Karpas-422 (cell line): ENCODE data around the gene BMPR1B. TPM values are rescaled to one million over a fixed set of nuclear protein-coding genes. Genes with fewer than 3 reads are reported as not detected.

Source experiments
- DNase-seq: peaks from one replicate; pipeline ENCODE4 v3.0.0-alpha.2; 2015
- H2AFZ ChIP-seq: fragments of 200-600 bp; sonication (generic); 2 replicates; pipeline ENCODE4 v1.6.1; 2014; ENCODE audit warnings: antibody characterized with exemption, low read length, mixed read lengths
- H3K27ac ChIP-seq: fragments of 200-600 bp; sonication (generic); 2 replicates; pipeline ENCODE4 v1.5.1; 2014; ENCODE audit warnings: mild to moderate bottlenecking, low read length, moderate library complexity
- H3K27me3 ChIP-seq: fragments of 200-600 bp; sonication (generic); 2 replicates; pipeline ENCODE4 v1.6.1; 2014; ENCODE audit warnings: low read length, mixed read lengths
- H3K36me3 ChIP-seq: fragments of 200-600 bp; sonication (generic); 2 replicates; pipeline ENCODE4 v1.6.1; 2014; ENCODE audit warnings: low read length, mixed read lengths; ENCODE audit not compliant: insufficient read depth
- H3K4me1 ChIP-seq: fragments of 200-600 bp; sonication (generic); 2 replicates; pipeline ENCODE4 v1.6.1; 2014; ENCODE audit warnings: mild to moderate bottlenecking, low read length, mixed read lengths
- H3K4me2 ChIP-seq: fragments of 200-600 bp; sonication (generic); 2 replicates; pipeline ENCODE4 v1.6.1; 2014; ENCODE audit warnings: low read length, low read depth, mild to moderate bottlenecking; ENCODE audit not compliant: poor library complexity, severe bottlenecking
- H3K4me3 ChIP-seq: fragments of 200-600 bp; sonication (generic); 2 replicates; pipeline ENCODE4 v1.5.1; 2014; ENCODE audit warnings: mild to moderate bottlenecking, antibody characterized with exemption, low read length, mixed read lengths
- H3K79me2 ChIP-seq: fragments of 200-600 bp; sonication (generic); 2 replicates; pipeline ENCODE4 v1.6.1; 2014; ENCODE audit warnings: mild to moderate bottlenecking, low read length, mixed read lengths
- H3K9ac ChIP-seq: fragments of 200-600 bp; sonication (generic); 2 replicates; pipeline ENCODE4 v1.6.0; 2014; ENCODE audit warnings: low read length
- H3K9me2 ChIP-seq: fragments of 200-600 bp; sonication (generic), shearing (Covaris generic); replicated peaks from 2 replicates; pipeline ENCODE4 v1.6.0; 2014; ENCODE audit warnings: mild to moderate bottlenecking, low read length, moderate library complexity; ENCODE audit not compliant: insufficient read depth
- H3K9me3 ChIP-seq: fragments of 300-700, 200-600 bp; sonication (generic); 2 replicates; pipeline ENCODE4 v1.6.1; 2014; ENCODE audit warnings: low read length, mixed read lengths
- H4K20me1 ChIP-seq: fragments of 200-600 bp; sonication (generic); 2 replicates; pipeline ENCODE4 v1.6.1; 2014; ENCODE audit warnings: mild to moderate bottlenecking, antibody characterized with exemption, low read length, low read depth; ENCODE audit not compliant: insufficient read depth
- total RNA-seq: library from RNA; depleted of rRNA; stranded (reverse); fragments of >200 nt; shearing (Covaris generic); gene quantifications from 2 replicates; pipeline ENCODE4 v1.2.3, GENCODE V29; 2014; ENCODE audit warnings: low replicate concordance

BMPR1B gene
- total RNA-seq, 1 experiment from 2014 or later: not detected

DNA sequence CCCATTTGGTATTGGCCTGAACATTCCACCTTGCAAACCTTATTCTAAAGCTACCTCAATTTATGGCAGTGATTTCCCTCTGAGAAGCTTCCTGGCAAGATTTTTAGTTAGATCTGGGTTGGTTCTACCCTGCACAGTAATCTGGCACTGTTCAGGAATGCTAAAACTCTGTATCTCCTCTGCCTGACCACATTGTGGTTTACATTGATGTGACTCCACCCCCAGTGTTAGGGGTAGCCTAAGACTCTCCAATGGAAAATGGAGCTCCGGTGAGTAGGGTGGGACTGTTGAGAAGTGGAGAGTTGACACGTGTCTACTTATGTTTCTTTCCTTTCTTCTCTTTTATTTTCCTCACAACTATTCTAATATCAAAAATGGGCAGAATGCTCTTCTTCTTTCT, 45.4 kb downstream of the BMPR1B start:
- Histone ChIP-seq H3K9me3 (no peaks in the 10 kb centered on the region), H3K9ac (no peak overlapping the region)

DNA sequence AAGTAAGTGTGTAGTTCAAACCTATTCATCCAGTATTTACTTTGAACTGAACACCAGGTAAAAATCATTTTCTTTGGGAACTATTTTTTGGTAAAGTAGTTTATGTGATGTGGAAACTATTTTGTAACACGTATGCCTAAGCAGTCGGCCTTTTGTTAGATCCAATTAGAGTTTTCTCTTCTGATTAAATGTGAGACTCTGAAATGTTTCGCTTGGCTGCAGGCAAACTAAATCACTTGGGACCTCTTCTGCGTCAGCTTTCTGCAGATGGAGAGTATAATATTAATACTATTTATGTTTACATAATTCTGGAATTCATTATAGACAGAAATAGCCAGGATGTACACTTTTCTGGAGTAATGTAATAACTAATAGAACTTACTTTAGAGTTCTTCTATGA, 46.9 kb downstream of the BMPR1B start:
- H3K9me2 ChIP-seq: no peaks in the 10 kb centered on the region
- no peak for DNase-seq
- no peaks in the 10 kb centered on the region for H3K4me1 ChIP-seq
- H3K79me2 ChIP-seq: no peaks in the 10 kb centered on the region
- H4K20me1 ChIP-seq: no peaks in the 10 kb centered on the region
- no peak overlapping the region for H3K27ac ChIP-seq
- no peak overlapping the region for H3K4me3 ChIP-seq
- H3K36me3 ChIP-seq: no peaks in the 10 kb centered on the region
- H3K9me3 ChIP-seq: no peaks in the 10 kb centered on the region
- no peak overlapping the region for H3K9ac ChIP-seq
- H3K4me2 ChIP-seq: no peak overlapping the region
- H3K27me3 ChIP-seq: no peaks in the 10 kb centered on the region
- H2AFZ ChIP-seq: no peak overlapping the region

More for the DNA sequence above, 45.4 kb downstream of the BMPR1B start:
- Histone ChIP-seq H3K36me3 (no peaks in the 10 kb centered on the region), H4K20me1 (no peaks in the 10 kb centered on the region), H3K9me2 (no peaks in the 10 kb centered on the region), H3K27ac (no peak overlapping the region), H3K79me2 (no peaks in the 10 kb centered on the region), H3K27me3 (no peaks in the 10 kb centered on the region), H2AFZ (no peak overlapping the region), H3K4me2 (no peak overlapping the region), H3K4me1 (no peaks in the 10 kb centered on the region), H3K4me3 (no peak overlapping the region)
- no peak for DNase-seq

DNA sequence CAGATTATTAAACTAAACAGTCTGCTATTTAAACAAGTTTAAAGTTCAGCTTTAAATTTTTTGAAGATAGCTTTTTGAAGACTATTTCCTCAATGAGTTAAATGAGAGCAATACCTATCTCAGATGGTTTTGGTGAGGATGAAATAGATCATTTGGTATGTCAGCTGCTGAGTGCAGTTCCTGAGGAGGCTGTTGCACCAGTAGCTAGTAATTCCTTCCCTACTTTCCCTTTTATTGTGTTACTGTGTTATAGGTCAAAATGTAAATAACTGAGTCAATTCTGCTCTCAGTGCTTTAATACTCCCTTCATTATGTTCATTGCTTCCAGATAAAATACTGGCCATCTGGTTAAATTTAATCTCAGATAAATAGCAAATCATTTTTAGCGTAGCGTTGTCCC, 48.6 kb downstream of the BMPR1B start:
- Histone ChIP-seq H3K4me2 (no peak overlapping the region), H3K27me3 (no peaks in the 10 kb centered on the region), H3K9me2 (no peaks in the 10 kb centered on the region), H4K20me1 (no peaks in the 10 kb centered on the region), H2AFZ (no peak overlapping the region), H3K79me2 (no peaks in the 10 kb centered on the region), H3K9ac (no peak overlapping the region), H3K4me1 (no peaks in the 10 kb centered on the region), H3K4me3 (no peak overlapping the region), H3K36me3 (no peaks in the 10 kb centered on the region), H3K9me3 (no peaks in the 10 kb centered on the region), H3K27ac (no peak overlapping the region)
- DNase-seq: no peak

DNA sequence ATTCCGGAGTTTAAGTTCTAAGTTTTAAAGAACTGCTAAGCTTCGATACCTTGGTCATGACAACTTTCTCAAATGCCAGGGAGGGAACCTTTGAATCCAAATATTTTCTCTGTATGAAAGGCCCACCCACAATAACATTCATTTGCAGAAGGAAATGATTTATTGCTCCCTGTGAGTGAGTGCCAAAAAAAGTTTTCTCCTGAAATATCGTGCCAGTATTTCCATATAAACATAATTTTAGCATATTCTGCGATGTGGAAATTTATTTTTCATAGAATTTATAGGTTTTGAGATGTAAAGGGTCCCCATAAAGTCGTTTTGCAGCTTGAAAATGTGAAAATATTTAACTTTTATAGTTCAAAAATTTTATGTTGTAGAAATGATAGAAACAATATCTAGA, 53.9 kb downstream of the BMPR1B start:
- Histone ChIP-seq H3K9ac (no peak overlapping the region), H3K27ac (no peak overlapping the region), H2AFZ (no peak overlapping the region)

DNA sequence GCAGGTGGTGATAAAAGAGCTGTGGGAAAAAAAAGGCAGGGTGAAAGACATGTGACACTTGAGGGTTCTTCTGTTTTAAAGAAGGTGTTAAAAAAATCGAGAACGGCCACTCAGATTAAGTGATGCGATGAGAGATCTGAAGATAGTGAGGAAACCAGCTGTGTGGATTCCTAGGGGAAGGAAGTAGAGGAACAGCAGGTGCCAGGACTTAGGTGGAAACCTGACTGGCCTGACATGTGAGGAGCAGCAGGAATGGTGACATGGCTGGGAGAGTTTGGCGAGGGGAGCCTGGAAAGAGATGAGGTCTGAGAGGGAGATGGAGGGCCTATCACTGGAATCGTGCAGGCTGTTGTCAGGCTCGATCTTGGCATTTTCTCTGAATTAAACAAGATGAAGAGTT, 55.5 kb downstream of the BMPR1B start:
- no peak overlapping the region for H3K27ac ChIP-seq
- no peaks in the 10 kb centered on the region for H4K20me1 ChIP-seq
- no peaks in the 10 kb centered on the region for H3K79me2 ChIP-seq
- H2AFZ ChIP-seq: no peak overlapping the region
- H3K9me3 ChIP-seq: no peaks in the 10 kb centered on the region
- no peak for DNase-seq
- no peaks in the 10 kb centered on the region for H3K27me3 ChIP-seq
- H3K4me1 ChIP-seq: no peaks in the 10 kb centered on the region
- H3K4me3 ChIP-seq: no peak overlapping the region
- no peaks in the 10 kb centered on the region for H3K36me3 ChIP-seq
- no peak overlapping the region for H3K4me2 ChIP-seq
- H3K9me2 ChIP-seq: no peaks in the 10 kb centered on the region
- H3K9ac ChIP-seq: no peak overlapping the region

More for the DNA sequence above, 53.9 kb downstream of the BMPR1B start:
- H3K36me3 ChIP-seq: no peaks in the 10 kb centered on the region
- H4K20me1 ChIP-seq: no peaks in the 10 kb centered on the region
- no peaks in the 10 kb centered on the region for H3K27me3 ChIP-seq
- no peak for DNase-seq
- H3K9me2 ChIP-seq: no peaks in the 10 kb centered on the region
- H3K4me1 ChIP-seq: no peaks in the 10 kb centered on the region
- H3K79me2 ChIP-seq: no peaks in the 10 kb centered on the region
- H3K9me3 ChIP-seq: no peaks in the 10 kb centered on the region
- no peak overlapping the region for H3K4me3 ChIP-seq
- H3K4me2 ChIP-seq: no peak overlapping the region

DNA sequence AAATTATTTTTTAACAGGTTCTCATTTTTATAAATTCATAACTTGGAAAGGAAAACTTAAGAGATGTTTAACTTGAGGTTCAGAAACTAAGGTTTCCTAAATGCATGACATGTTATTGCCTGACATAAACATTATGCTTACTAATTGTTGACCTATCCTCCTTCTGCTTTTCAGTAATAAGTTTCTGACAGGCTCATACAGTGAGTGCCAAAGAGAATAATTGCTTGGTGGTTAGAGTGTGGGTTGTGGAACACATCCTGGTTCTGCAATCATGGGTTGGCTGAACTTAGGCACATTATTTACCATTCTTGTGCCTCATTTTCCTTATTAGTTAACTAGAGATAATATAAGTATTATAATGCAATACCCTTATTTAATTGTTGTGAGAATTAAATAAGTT, 56.5 kb downstream of the BMPR1B start:
- Histone ChIP-seq H2AFZ (no peak overlapping the region), H3K9ac (no peak overlapping the region), H3K4me3 (no peak overlapping the region), H4K20me1 (no peaks in the 10 kb centered on the region), H3K27me3 (no peaks in the 10 kb centered on the region), H3K9me2 (no peaks in the 10 kb centered on the region), H3K27ac (no peak overlapping the region), H3K4me1 (no peaks in the 10 kb centered on the region), H3K4me2 (no peak overlapping the region), H3K9me3 (no peaks in the 10 kb centered on the region), H3K36me3 (no peaks in the 10 kb centered on the region), H3K79me2 (no peaks in the 10 kb centered on the region)
- no peak for DNase-seq

DNA sequence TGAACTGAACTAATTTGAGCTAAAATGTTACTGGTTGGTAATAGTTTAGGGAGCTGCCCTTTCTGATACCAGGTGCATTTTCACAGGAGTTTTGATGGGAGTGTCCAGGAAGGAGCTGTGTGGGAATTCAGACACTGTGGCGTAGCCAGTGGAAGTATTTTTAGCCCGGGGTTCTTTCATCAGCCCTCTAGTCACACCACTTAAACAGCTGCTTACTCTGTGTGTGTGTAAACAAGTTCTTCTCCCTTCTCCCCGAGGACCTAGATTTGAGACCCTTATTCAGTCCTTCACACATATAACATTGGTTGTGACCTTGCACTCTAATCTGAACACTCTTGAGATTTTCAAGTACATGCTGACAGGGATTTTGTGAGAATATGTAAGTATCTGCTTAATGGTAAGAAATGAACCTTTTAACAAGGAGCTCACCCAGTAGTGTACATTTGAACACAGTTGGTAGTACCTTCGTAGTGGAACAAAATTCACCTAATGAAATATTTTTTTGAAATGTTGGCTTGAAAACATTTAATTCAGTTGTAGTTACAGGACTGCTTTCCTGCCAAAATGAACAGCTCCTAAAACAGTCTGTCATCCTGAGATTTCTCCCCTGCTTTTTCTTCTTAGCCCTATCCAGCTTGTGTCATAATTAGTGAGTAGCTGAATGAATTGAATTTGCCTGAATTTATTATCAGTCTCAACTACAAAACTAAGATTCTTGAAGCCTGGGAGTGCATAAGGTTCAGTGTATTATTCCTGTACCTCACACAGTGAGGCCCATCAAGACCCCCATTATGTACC, 61.8 kb downstream of the BMPR1B start:
- Histone ChIP-seq H3K36me3 (no peaks in the 10 kb centered on the region), H3K27me3 (no peaks in the 10 kb centered on the region), H3K4me3 (no peak overlapping the region), H3K9ac (no peak overlapping the region), H3K9me3 (no peaks in the 10 kb centered on the region), H3K4me1 (no peaks in the 10 kb centered on the region), H3K4me2 (no peak overlapping the region), H2AFZ (no peak overlapping the region), H4K20me1 (no peaks in the 10 kb centered on the region), H3K79me2 (no peaks in the 10 kb centered on the region), H3K27ac (no peak overlapping the region), H3K9me2 (no peaks in the 10 kb centered on the region)
- DNase-seq: no peak

DNA sequence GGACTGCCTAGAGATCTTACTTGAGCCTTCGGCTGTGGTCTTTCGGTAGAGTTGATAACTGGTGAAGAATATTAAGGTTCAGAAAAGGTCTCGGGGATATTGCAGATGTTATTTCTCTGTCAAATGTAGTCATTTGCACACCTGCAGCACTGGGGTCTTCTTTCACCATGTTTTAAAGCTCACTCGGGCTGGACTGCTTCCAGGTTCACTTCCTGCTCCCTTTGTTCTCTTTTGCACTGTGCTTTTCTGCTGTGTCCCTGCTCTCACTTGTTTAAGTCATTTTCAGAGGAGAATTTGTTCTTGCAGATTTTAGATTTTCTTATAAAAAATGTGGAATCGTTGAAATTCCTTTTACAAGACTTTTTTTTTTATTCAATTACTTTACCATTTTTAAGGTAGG, 68.5 kb downstream of the BMPR1B start:
- no peak overlapping the region for H3K27ac ChIP-seq
- no peaks in the 10 kb centered on the region for H3K9me3 ChIP-seq
- no peak overlapping the region for H3K4me2 ChIP-seq
- no peaks in the 10 kb centered on the region for H3K36me3 ChIP-seq
- no peak overlapping the region for H2AFZ ChIP-seq
- H3K9me2 ChIP-seq: no peaks in the 10 kb centered on the region
- no peaks in the 10 kb centered on the region for H3K4me1 ChIP-seq
- no peak overlapping the region for H3K4me3 ChIP-seq
- no peak for DNase-seq
- no peak overlapping the region for H3K9ac ChIP-seq
- no peaks in the 10 kb centered on the region for H4K20me1 ChIP-seq
- H3K79me2 ChIP-seq: no peaks in the 10 kb centered on the region
- H3K27me3 ChIP-seq: no peaks in the 10 kb centered on the region
